GM18868 (cell line): Measurements from ENCODE around the gene IGFBP4.
A peak's percentile ranks its signal among the peaks of the same experiment; 100 is the strongest.
"Not testable (repeated sequence)": the region's sequence is repeated elsewhere in the genome, so short reads cannot be mapped to it uniquely, and the experiment has no call there.

Experiments
- ATAC-seq: cut with Tn5 transposase; IDR thresholded peaks from one replicate; pipeline ENCODE4 v1.9.1; 2021; ENCODE audit warnings: mild to moderate bottlenecking, moderate library complexity; ENCODE audit not compliant: unreplicated experiment

The IGFBP4 gene

GRCh38 chr17:40443196-40443987 is at the start of gene IGFBP4:
IGFBP4 (plus strand) TSS chr17:40443450; CDS start chr17:40443736, 286 bp downstream.
- ATAC-seq = peak; percentile 54

- ATAC-seq = no peak
Observed at GRCh38 chr17:40399185-40399584, 44.1 kb upstream of the IGFBP4 start.

- ATAC-seq = no peak
Observed at GRCh38 chr17:40402668-40403067, 40.6 kb upstream of the IGFBP4 start.

GRCh38 chr17:40404003-40404402 is 39.2 kb upstream of the IGFBP4 start:
- ATAC-seq = no peak

- no peak for ATAC-seq
Observed at GRCh38 chr17:40407460-40407859, 35.8 kb upstream of the IGFBP4 start.

GRCh38 chr17:40409540-40409939 is 33.7 kb upstream of the IGFBP4 start:
- not testable (repeated sequence) for ATAC-seq

GRCh38 chr17:40410082-40410481 is 33.2 kb upstream of the IGFBP4 start:
- ATAC-seq = no peak

GRCh38 chr17:40411821-40412220 is 31.4 kb upstream of the IGFBP4 start:
- no peak for ATAC-seq

- no peak for ATAC-seq
Observed at GRCh38 chr17:40412880-40413279, 30.4 kb upstream of the IGFBP4 start.

GRCh38 chr17:40414312-40414711 is 28.9 kb upstream of the IGFBP4 start:
- not testable (repeated sequence) for ATAC-seq

- ATAC-seq = no peak
Observed at GRCh38 chr17:40415390-40415789, 27.9 kb upstream of the IGFBP4 start.

GRCh38 chr17:40416671-40417070 is 26.6 kb upstream of the IGFBP4 start:
- ATAC-seq = no peak

- ATAC-seq = no peak
Observed at GRCh38 chr17:40417258-40417608, 26.0 kb upstream of the IGFBP4 start.

GRCh38 chr17:40417609-40418427 is 25.4 kb upstream of the IGFBP4 start, which contains the start of gene TOP2A:
TOP2A (minus strand) TSS chr17:40417896; CDS start chr17:40417791, 105 bp downstream.
- ATAC-seq = peak; percentile 96

- no peak for ATAC-seq
Observed at GRCh38 chr17:40418428-40418706, 24.9 kb upstream of the IGFBP4 start.

- no peak for ATAC-seq
Observed at GRCh38 chr17:40419559-40420331, 23.5 kb upstream of the IGFBP4 start.

GRCh38 chr17:40422990-40423633 is 20.1 kb upstream of the IGFBP4 start:
- ATAC-seq = no peak

GRCh38 chr17:40425741-40426140 is 17.5 kb upstream of the IGFBP4 start:
- ATAC-seq = no peak

GRCh38 chr17:40427002-40427491 is 16.2 kb upstream of the IGFBP4 start:
- no peak for ATAC-seq

GRCh38 chr17:40430272-40431230 is 12.7 kb upstream of the IGFBP4 start:
- ATAC-seq = no peak
